AG04449 (cell line): ENCODE data around the gene CCNYL1.

Source experiments
- CTCF ChIA-PET: fragments of 350-600 bp; formaldehyde crosslinking; extraction: SDS; loops from one replicate; lab custom pipeline; 2021; ENCODE audit warnings: antibody characterized with exemption; lab: Yijun Ruan, JAX
- POLR2A ChIA-PET: fragments of 400-600, 350-600 bp; formaldehyde crosslinking; extraction: SDS; loops from one replicate; lab custom pipeline; 2020; ENCODE audit warnings: antibody characterized with exemption, inconsistent platforms; lab: Yijun Ruan, JAX
- DNase-seq: peaks from one replicate; pipeline ENCODE4 v3.0.0-alpha.2; 2010; ENCODE audit warnings: low read depth, low spot score
- H3K4me3 ChIP-seq: 2 replicates; pipeline ENCODE4 v1.5.1; 2011; ENCODE audit warnings: low read depth, mild to moderate bottlenecking, control low read depth, low read length
- TF ChIP-seq, protein P1 (sequence below): IDR thresholded peaks from one replicate; pipeline ENCODE4 v1.5.1; 2011; ENCODE audit warnings: mild to moderate bottlenecking, moderate library complexity, low read length, control low read depth, inconsistent platforms; ENCODE audit not compliant: insufficient read depth; ENCODE audit errors: missing control alignments

The CCNYL1 gene

DNA sequence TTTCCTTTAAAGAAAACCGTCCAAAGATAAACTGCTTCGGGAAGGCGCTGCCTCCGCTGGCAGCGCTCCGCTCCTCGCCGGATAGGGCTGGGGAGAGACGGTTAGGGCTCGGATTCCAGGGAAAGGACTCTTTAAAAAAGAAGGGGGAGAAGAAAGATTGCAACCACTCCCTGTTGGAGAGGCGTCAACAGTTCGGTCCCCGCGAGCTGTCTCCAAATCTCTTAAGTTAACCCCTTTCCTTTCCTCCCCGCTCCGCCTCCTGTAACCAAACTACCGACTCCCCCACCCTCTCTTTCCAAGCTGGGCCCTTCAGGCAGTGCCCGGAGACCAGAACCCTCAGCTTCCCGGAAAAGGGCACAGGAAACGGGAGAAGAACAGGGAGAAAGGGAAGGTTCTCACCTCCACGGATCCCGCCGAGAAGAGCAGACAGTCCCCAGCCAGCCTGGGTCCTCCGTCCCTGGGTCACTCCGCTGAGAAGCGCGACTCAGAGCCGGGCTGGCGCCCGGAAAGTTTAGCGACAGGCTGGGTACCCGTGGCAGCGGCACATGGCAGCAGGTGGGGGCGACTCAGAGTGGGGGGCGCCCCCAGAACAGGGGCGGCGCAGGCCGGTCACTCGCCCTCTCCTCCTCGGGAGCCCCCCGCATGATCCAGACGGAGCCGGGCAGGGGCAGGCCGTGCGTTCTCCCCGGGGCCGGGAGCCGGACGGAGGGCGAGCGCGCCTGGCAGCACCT, 57.6 kb downstream of the CCNYL1 start:
- POLR2A ChIA-PET, result no interaction called here
- TF ChIP-seq, protein P1, sequence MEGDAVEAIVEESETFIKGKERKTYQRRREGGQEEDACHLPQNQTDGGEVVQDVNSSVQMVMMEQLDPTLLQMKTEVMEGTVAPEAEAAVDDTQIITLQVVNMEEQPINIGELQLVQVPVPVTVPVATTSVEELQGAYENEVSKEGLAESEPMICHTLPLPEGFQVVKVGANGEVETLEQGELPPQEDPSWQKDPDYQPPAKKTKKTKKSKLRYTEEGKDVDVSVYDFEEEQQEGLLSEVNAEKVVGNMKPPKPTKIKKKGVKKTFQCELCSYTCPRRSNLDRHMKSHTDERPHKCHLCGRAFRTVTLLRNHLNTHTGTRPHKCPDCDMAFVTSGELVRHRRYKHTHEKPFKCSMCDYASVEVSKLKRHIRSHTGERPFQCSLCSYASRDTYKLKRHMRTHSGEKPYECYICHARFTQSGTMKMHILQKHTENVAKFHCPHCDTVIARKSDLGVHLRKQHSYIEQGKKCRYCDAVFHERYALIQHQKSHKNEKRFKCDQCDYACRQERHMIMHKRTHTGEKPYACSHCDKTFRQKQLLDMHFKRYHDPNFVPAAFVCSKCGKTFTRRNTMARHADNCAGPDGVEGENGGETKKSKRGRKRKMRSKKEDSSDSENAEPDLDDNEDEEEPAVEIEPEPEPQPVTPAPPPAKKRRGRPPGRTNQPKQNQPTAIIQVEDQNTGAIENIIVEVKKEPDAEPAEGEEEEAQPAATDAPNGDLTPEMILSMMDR, result no peak
- CTCF ChIA-PET, result interaction anchor here (0.6 to 10.4 kb wide), 6 partner anchors 22 to 679 kb away, joined by 3 to 79 read pairs (median 3); no protein-coding TSS in a partner anchor
- peak overlapping the region; percentile 69 for H3K4me3 ChIP-seq
- no peak for DNase-seq

DNA sequence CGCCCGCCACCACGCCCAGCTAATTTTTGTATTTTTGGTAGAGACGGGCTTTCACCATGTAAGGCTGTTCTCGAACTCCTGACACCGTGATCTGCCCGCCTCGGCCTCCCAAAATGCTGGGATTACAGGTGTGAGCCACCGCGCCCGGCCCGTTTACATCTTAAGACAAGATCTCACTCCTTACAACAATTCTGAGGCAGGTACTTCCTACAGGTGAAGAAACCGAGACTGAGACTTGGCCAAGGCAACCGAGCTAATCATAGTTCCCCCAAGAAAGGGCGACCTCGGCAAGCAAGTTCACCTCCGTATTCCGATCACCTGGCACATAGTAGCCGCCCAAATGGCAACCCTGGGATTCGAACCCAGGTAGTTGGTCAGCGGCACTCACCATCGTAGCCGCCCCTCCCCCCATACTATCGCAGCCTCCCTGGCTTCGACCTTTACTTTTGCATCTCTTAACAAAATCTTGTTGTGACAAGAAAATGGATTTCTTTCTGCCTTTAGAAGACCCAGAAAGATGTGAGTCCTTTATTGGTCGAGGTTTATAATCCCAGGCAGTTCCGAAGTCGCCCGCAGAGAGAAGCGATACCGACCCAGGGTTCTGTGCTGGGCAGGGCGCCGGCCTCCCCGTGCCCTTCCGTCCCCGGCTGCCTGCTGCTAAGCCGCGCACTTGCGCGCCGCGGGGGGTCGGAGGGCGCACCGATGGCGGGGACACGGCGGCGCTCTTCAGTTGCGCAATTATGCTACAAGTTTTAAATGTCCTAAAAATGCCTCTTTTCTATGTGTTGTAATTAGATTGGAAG, 59.4 kb downstream of the CCNYL1 start:
- DNase-seq, result no peak
- ChIA-PET POLR2A (no interaction called here), CTCF (interaction anchor here (0.9 to 1.6 kb wide), 5 partner anchors 10 to 270 kb away, joined by 3 to 7 read pairs (median 5); no protein-coding TSS in a partner anchor)
- peak overlapping the region; percentile 21; the same call in 1 of the 2 replicates for H3K4me3 ChIP-seq
- TF ChIP-seq, protein P1, result no peak

- TF ChIP-seq, protein P1, result no peak
- POLR2A ChIA-PET, result no interaction called here
- H3K4me3 ChIP-seq, result no peak overlapping the region
- CTCF ChIA-PET, result no interaction called here
- DNase-seq, result no peak
Observed at GRCh38 chr2:207771421-207771820, 60.0 kb downstream of the CCNYL1 start.

- no peak for DNase-seq
- H3K4me3 ChIP-seq, result no peak overlapping the region
- TF ChIP-seq, protein P1, result no peak
- CTCF ChIA-PET, result no interaction called here
- POLR2A ChIA-PET, result no interaction called here
Observed at GRCh38 chr2:207772081-207772843, 60.8 kb downstream of the CCNYL1 start.

DNA sequence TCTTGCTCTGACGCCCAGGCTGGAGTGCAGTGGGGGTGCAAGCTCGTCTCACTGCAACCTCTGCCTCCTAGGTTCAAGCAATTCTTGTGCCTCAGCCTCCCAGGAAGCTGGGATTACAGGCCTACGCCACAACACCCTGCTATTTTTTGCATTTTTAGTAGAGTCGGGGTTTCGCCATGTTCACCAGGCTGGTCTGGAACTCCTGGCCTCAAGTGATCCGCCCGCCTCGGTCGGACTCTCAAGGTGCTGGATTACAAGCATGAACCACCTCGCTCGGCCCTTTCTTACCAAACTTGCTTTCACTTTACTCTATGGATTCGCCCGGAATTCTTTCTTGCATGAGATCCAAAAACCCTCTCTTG, 61.4 kb downstream of the CCNYL1 start:
- POLR2A ChIA-PET, result no interaction called here
- no peak overlapping the region for H3K4me3 ChIP-seq
- TF ChIP-seq, protein P1, result no peak
- no peak for DNase-seq
- CTCF ChIA-PET, result no interaction called here

- TF ChIP-seq, protein P1, result no peak
- CTCF ChIA-PET, result interaction anchor here (0.8 to 1.7 kb wide), 3 partner anchors 8 to 264 kb away, joined by 3 to 9 read pairs (median 3); no protein-coding TSS in a partner anchor
- DNase-seq, result no peak
- POLR2A ChIA-PET, result interaction anchor here (0.6 kb wide), 1 partner anchor 185 kb away, joined by 3 read pairs; no protein-coding TSS in a partner anchor
- no peak overlapping the region for H3K4me3 ChIP-seq
Observed at GRCh38 chr2:207775473-207775872, 64.0 kb downstream of the CCNYL1 start.
